ENCODE data around the gene ARHGEF16.

DNA sequence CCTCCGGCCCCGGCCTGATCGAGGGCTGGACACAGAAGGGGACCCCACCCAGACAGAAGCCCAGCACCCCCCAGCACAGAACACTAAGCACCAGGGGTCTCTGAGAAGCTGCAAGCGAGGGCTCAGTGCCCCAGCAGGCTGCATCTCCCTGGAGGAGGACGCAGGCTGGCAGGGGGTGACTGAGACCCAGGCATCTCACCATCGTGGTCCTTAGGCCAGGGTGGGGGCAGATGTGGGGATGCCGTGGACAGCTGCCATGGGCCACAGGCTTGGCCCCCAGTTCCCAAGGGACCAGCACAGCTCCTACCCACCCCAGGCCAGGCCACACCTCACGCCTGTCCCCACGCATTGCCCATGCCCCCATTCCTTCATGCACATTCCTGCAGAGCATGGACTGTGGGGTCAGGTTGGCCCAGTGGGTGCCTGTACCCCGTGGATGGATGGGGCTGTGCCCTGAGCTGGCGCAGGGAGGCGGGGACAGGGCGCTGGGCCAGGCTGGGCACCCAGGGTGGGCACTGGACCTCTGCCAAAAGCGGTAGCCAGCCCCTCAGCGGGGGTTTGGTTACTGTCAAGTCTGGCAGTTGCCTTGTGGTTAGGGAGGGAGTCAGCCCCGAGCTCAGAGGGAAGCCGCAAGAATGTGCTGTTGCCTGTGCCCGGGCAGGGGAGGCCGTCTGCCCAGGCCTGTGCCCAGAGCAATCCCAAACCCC lies 61.5 kb downstream of the ARHGEF16 start:
- TF ChIP-seq CTCF (IDR thresholded peaks at IDR 0.05; ENCODE audit: low read length) (no peak), EZH2 (optimal IDR thresholded peaks at IDR 0.05; ENCODE audit: low read depth, low read length) (no peak)
